CD14-positive monocyte (primary cell): ENCODE measurements around the gene PAK5. TPM values are rescaled to one million over a fixed set of nuclear protein-coding genes. Genes with fewer than 3 reads are reported as not detected.

Source experiments
- DNase-seq, 3 donors: peaks; one replicate each; pipeline ENCODE4 v3.0.0-alpha.2; 2011 to 2022
- H2AFZ ChIP-seq: 2 replicates; pipeline ENCODE4 v1.6.0; 2012; ENCODE audit warnings: mild to moderate bottlenecking, low read depth, low read length, inconsistent platforms; ENCODE audit not compliant: insufficient read depth, poor library complexity, severe bottlenecking
- H3K27ac ChIP-seq, 2 donors: 1 replicate in 1 of 2; 2 replicates in 1 of 2; pipeline ENCODE4 v1.5.1; 2012 to 2013; ENCODE audit warnings: low read length in 2 of 2, control low read depth in 1 of 2, inconsistent platforms in 1 of 2, low read depth in 1 of 2, mild to moderate bottlenecking in 1 of 2
- H3K27me3 ChIP-seq, 2 donors: one replicate each; pipeline versions ENCODE4 v1.6.0 to v1.6.1; 2011 to 2013; ENCODE audit warnings: low read length in 2 of 2; ENCODE audit not compliant: control insufficient read depth in 2 of 2, insufficient read depth in 2 of 2
- H3K36me3 ChIP-seq, 2 donors: replicated peaks in 1 of 2; 1 replicate in 1 of 2; 2 replicates in 1 of 2; pipeline versions ENCODE4 v1.5.1 to v1.6.1; 2012 to 2013; ENCODE audit warnings: low read length in 2 of 2, control low read depth in 1 of 2, inconsistent platforms in 1 of 2, mild to moderate bottlenecking in 1 of 2; ENCODE audit not compliant: insufficient read depth in 2 of 2, control insufficient read depth in 1 of 2
- H3K4me1 ChIP-seq, 2 donors: 1 replicate in 1 of 2; 2 replicates in 1 of 2; pipeline versions ENCODE4 v1.5.1 to v1.6.1; 2012 to 2013; ENCODE audit warnings: low read length in 2 of 2, control low read depth in 1 of 2, inconsistent platforms in 1 of 2, mild to moderate bottlenecking in 1 of 2, moderate library complexity in 1 of 2; ENCODE audit not compliant: insufficient read depth in 2 of 2, control insufficient read depth in 1 of 2
- H3K4me2 ChIP-seq: replicated peaks from 2 replicates; pipeline ENCODE3; 2012; ENCODE audit warnings: low read length, moderate library complexity, mild to moderate bottlenecking; ENCODE audit not compliant: poor library complexity, severe bottlenecking; ENCODE audit errors: extremely low read depth
- H3K4me3 ChIP-seq, 3 experiments: fragments of 200-600 bp in 1 of 3; sonication (generic) in 1 of 3; replicated peaks in 1 of 3; 1 replicate in 2 of 3; 2 replicates in 1 of 3; pipeline ENCODE4 v1.5.1; 2011 to 2013; ENCODE audit warnings: low read length in 3 of 3, mild to moderate bottlenecking in 3 of 3, control low read depth in 2 of 3, low read depth in 2 of 3, inconsistent platforms in 1 of 3, moderate library complexity in 1 of 3
- H3K79me2 ChIP-seq: 2 replicates; pipeline ENCODE4 v1.6.0; 2012; ENCODE audit warnings: mild to moderate bottlenecking, control low read depth, inconsistent platforms, low read length, moderate library complexity; ENCODE audit not compliant: insufficient read depth
- H3K9ac ChIP-seq: 2 replicates; pipeline ENCODE4 v1.6.0; 2017; ENCODE audit warnings: low read length, mild to moderate bottlenecking; ENCODE audit not compliant: insufficient read depth, poor library complexity, severe bottlenecking
- H3K9me3 ChIP-seq, 2 donors: replicated peaks in 1 of 2; 1 replicate in 1 of 2; 2 replicates in 1 of 2; pipeline versions ENCODE4 v1.5.1 to v1.6.1; 2012 to 2013; ENCODE audit warnings: low read length in 2 of 2, control low read depth in 1 of 2; ENCODE audit not compliant: control insufficient read depth in 1 of 2, insufficient read depth in 1 of 2
- H4K20me1 ChIP-seq: 2 replicates; pipeline ENCODE4 v1.6.0; 2012; ENCODE audit warnings: mild to moderate bottlenecking, low read length, control low read depth, moderate library complexity; ENCODE audit not compliant: insufficient read depth
- H3K27ac Mint-ChIP-seq, 7 donors: one replicate each; pipeline ENCODE4 v1.8.0; 2020; ENCODE audit warnings: mild to moderate bottlenecking in 7 of 7, mixed read lengths in 7 of 7, moderate library complexity in 6 of 7, inconsistent platforms in 2 of 7
- H3K27me3 Mint-ChIP-seq, 3 donors: one replicate each; pipeline ENCODE4 v1.8.0; 2021 to 2022; ENCODE audit warnings: low read depth in 3 of 3, mild to moderate bottlenecking in 3 of 3, mixed read lengths in 3 of 3, moderate library complexity in 3 of 3, inconsistent platforms in 1 of 3
- H3K36me3 Mint-ChIP-seq, 2 donors: one replicate each; pipeline ENCODE4 v1.8.0; 2020; ENCODE audit warnings: mixed read lengths in 2 of 2, inconsistent platforms in 1 of 2, mild to moderate bottlenecking in 1 of 2
- H3K4me1 Mint-ChIP-seq: one replicate; pipeline ENCODE4 v1.8.0; 2020; ENCODE audit warnings: mild to moderate bottlenecking, mixed read lengths
- H3K4me3 Mint-ChIP-seq, 2 donors: one replicate each; pipeline ENCODE4 v1.8.0; 2020; ENCODE audit warnings: mild to moderate bottlenecking in 2 of 2, mixed read lengths in 2 of 2, moderate library complexity in 1 of 2
- H3K9me3 Mint-ChIP-seq, 7 donors: one replicate each; pipeline ENCODE4 v1.8.0; 2020 to 2022; ENCODE audit warnings: mixed read lengths in 7 of 7, mild to moderate bottlenecking in 6 of 7, moderate library complexity in 6 of 7, inconsistent platforms in 2 of 7
- WGBS: methylation state at CpG from one replicate; pipeline ENCODE4 v1.1.5; 2013; ENCODE audit warnings: missing lambda C conversion rate; ENCODE audit not compliant: insufficient coverage; 5-methylcytosine and 5-hydroxymethylcytosine counted together
- intact Hi-C, 2 donors: fragments of 100-400 bp; cut with micrococcal nuclease; formaldehyde crosslinking; loops; one replicate each; pipeline versions ENCODE4 v1.15.0 to v1.15.1; 2023
- polyA plus RNA-seq, 3 donors: library from polyadenylated mRNA; depleted of rRNA in 1 of 3; unstranded in 2 of 3; stranded (reverse) in 1 of 3; fragments of 300-500 nt in 2 of 3; fragments of >200 nt in 1 of 3; fragmentation: Illumina TruSeq in 2 of 3; gene quantifications; 1 replicate in 2 of 3; 2 replicates in 1 of 3; pipeline ENCODE4 v1.2.3, GENCODE V29; 2012 to 2021
- TF ChIP-seq, protein P1 (sequence below): fragments of 200-600 bp; IDR thresholded peaks from one replicate; pipeline ENCODE4 v1.8.0; 2022; ENCODE audit warnings: antibody characterized with exemption, mild to moderate bottlenecking

Gene PAK5
- polyA plus RNA-seq, 3 donors = not detected

DNA sequence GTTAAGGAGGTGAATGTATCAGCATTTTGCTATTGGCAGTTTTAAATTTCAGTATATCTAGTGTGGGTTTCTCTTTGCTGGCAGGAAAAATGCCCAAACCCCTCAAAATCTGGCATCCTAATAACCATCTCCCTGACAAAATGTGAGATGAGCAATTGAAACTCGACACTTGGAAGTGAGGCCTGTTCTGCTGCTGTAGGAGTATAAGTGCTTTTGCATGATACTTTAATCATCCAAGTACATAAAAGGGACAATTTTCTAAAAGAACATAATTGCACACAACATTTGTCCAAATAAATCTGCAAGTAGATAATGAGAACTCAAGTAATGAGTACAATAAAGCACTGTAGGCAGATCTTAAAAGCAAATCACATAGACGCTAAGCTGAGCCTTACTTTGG lies 288.0 kb downstream of the PAK5 start:
- DNase-seq = no peak
- 0% methylated on average over 1 of the region's 2 CpGs for WGBS
- H2AFZ ChIP-seq = no peak overlapping the region
- intact Hi-C loops = no loop called here
- no peak overlapping the region for H3K4me3 Mint-ChIP-seq
- H3K4me2 ChIP-seq = no peak overlapping the region
- H3K27me3 Mint-ChIP-seq = peaks cover 10 to 14% (median 10%) of the 10 kb centered on the region in 3 donors
- peaks cover 0 to 4% of the 10 kb centered on the region in 2 donors for H3K9me3 ChIP-seq
- no peak overlapping the region for H3K27ac Mint-ChIP-seq
- TF ChIP-seq, protein P1, sequence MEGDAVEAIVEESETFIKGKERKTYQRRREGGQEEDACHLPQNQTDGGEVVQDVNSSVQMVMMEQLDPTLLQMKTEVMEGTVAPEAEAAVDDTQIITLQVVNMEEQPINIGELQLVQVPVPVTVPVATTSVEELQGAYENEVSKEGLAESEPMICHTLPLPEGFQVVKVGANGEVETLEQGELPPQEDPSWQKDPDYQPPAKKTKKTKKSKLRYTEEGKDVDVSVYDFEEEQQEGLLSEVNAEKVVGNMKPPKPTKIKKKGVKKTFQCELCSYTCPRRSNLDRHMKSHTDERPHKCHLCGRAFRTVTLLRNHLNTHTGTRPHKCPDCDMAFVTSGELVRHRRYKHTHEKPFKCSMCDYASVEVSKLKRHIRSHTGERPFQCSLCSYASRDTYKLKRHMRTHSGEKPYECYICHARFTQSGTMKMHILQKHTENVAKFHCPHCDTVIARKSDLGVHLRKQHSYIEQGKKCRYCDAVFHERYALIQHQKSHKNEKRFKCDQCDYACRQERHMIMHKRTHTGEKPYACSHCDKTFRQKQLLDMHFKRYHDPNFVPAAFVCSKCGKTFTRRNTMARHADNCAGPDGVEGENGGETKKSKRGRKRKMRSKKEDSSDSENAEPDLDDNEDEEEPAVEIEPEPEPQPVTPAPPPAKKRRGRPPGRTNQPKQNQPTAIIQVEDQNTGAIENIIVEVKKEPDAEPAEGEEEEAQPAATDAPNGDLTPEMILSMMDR = no peak
- H3K4me1 Mint-ChIP-seq = peaks cover 16% of the 10 kb centered on the region
- H3K9ac ChIP-seq = no peak overlapping the region
- H3K27ac ChIP-seq = no peak overlapping the region
- no peaks in the 10 kb centered on the region for H3K36me3 Mint-ChIP-seq
- H3K27me3 ChIP-seq = peaks cover 0 to 9% of the 10 kb centered on the region in 2 donors
- H4K20me1 ChIP-seq = no peaks in the 10 kb centered on the region
- peaks cover 6 to 13% (median 9%) of the 10 kb centered on the region in 7 donors for H3K9me3 Mint-ChIP-seq
- no peaks in the 10 kb centered on the region for H3K79me2 ChIP-seq
- peaks cover 15 to 17% of the 10 kb centered on the region in 2 donors for H3K4me1 ChIP-seq
- no peak overlapping the region for H3K4me3 ChIP-seq
- H3K36me3 ChIP-seq = no peaks in the 10 kb centered on the region

DNA sequence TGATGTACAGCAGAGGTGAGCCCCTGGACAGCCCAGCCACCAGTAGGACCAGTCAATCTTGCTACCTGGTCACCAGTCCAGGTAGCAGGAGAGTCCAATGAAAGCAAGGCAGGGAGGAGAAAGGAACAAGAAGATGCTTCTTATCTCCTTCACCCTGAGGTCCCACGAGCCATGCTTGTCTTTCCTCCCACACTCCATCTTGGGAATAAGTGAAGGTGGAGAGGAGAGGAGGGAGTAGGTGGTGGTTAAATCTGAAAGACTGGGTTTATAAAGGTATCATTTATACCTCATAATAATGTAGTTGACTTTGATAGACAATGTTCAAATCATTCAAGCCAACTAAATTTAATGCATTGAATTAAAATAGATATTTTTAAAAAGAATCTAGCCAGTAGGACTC lies 288.6 kb downstream of the PAK5 start:
- WGBS = no CpG with 5 or more reads among the region's 1 CpG
- no peak overlapping the region for H3K4me2 ChIP-seq
- Mint-ChIP-seq H3K27me3 (peaks cover 8 to 15% (median 15%) of the 10 kb centered on the region in 3 donors), H3K4me1 (peaks cover 16% of the 10 kb centered on the region), H3K27ac (no peak overlapping the region), H3K36me3 (no peaks in the 10 kb centered on the region), H3K4me3 (no peak overlapping the region), H3K9me3 (peaks cover 6 to 16% (median 9%) of the 10 kb centered on the region in 7 donors)
- no peak for DNase-seq
- peaks cover 0 to 9% of the 10 kb centered on the region in 2 donors for H3K27me3 ChIP-seq
- H3K4me1 ChIP-seq = peaks cover 15 to 17% of the 10 kb centered on the region in 2 donors
- H2AFZ ChIP-seq = no peak overlapping the region
- H4K20me1 ChIP-seq = no peaks in the 10 kb centered on the region
- no peak overlapping the region for H3K9ac ChIP-seq
- TF ChIP-seq, protein P1 = no peak
- H3K36me3 ChIP-seq = no peaks in the 10 kb centered on the region
- no peaks in the 10 kb centered on the region for H3K79me2 ChIP-seq
- no peak overlapping the region for H3K27ac ChIP-seq
- intact Hi-C loops = no loop called here
- H3K4me3 ChIP-seq = no peak overlapping the region
- peaks cover 0 to 4% of the 10 kb centered on the region in 2 donors for H3K9me3 ChIP-seq
